Spleen (tissue), 7 donors: ENCODE results near the gene FGGY.

Source experiments
- CTCF ChIP-seq, 11 experiments: fragments of 200-600 bp in 7 of 11; fragments of 450-650 bp in 4 of 11; sonication (generic) in 4 of 11; IDR thresholded peaks in 8 of 11; conservative IDR thresholded peaks in 3 of 11; 1 replicate in 7 of 11; 2 replicates in 4 of 11; pipeline versions ENCODE4 v1.4.0 to v1.8.0; 2016 to 2021; ENCODE audit warnings: antibody characterized with exemption in 11 of 11, inconsistent platforms in 4 of 11, mild to moderate bottlenecking in 1 of 11
- POLR2AphosphoS5 ChIP-seq, 3 donors: sonication (generic); formaldehyde crosslinking; IDR thresholded peaks; one replicate each; pipeline ENCODE4 v1.5.1; 2017; ENCODE audit warnings: antibody characterized with exemption in 3 of 3
- donor health status: DM: no; HTN: no; CAD: no; lungs with moderate emphysema.
- donor health status: DM: no; HTN: no; CAD: no.
- donor health status: DM: no; HTN: no; CAD: no.

DNA sequence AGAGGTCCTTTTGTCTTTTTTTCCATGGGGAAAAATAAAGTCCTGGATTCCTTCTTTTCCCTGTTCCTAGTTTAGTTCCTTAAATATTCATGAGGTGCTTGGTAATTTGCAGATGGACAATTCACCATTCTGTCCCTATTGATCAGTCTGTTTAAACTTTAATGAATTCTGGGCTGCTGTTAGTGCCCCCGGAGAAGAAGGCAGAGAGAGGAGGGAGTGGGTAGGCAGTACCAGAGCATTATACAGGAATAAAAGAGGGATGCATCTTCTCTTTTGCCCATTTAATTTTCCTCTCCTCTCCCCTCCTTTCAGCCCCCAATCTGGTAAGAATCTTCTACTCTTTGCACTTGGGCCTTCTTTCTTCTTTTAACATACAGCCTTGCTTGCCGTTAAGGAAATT is 25.9 kb downstream of the FGGY start:
- TF ChIP-seq CTCF (IDR thresholded peaks at IDR 0.05 in 8 of 11, conservative IDR thresholded peaks at IDR 0.05 in 3 of 11) (no peak), POLR2AphosphoS5 (IDR thresholded peaks at IDR 0.05) (no peak)
